UCSD-AML1 (cell line): ENCODE results near the gene RPL37.
"Not testable (repeated sequence)": the region's sequence is repeated elsewhere in the genome, so short reads cannot be mapped to it uniquely, and the experiment has no call there.

ENCODE experiments used
- DNase-seq: peaks from one replicate; lab custom pipeline; 2025; ENCODE audit not compliant: unreplicated experiment; lab: John Stamatoyannopoulos, UW

RPL37 gene

GRCh38 chr5:40834391-40834848 is 602 bp downstream of the RPL37 start:
- DNase-seq = peak; percentile 21

GRCh38 chr5:40833712-40834229 is 1.3 kb downstream of the RPL37 start:
- DNase-seq = no peak

GRCh38 chr5:40832345-40832744 is 2.7 kb downstream of the RPL37 start:
- DNase-seq = no peak

DNA sequence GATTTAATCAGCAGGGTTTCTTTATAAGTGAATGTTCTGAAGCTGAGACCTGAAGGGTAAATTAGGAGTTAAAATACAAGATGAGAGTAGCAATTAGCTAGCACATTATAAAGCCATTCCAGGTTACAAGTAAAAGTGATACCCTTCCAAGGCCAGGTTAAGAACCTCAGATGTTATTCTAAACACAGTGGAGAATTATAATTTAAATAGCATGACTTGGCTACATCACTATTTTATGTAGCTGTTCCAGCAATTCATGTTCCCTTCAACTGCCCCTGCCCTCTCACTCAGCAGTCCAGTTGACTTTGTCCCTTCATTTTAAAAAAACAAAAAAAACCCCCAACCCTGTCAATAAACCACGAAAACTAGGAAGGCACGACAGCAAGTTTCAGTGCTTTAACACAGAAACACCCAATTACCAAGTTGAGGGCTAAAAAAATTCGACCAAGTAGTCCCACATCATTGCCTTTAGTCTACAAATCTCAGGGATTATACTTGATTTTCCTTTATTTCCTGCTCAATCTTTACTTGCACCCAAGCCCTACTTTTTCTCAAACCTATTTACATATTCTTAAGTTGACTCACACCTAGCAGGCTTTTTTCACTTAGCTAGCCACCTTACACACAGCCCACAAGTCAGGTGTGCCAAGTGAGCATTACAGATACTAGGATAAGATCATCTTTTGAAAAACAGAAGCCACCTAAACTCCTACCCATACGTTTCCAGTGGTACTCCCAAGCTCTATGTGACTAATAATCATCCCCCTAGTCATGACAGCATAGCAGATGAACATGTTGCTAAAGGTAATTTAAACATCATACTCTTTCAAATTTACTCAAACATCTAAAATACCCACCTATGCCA is 3.4 kb downstream of the RPL37 start:
- DNase-seq = no peak

DNA sequence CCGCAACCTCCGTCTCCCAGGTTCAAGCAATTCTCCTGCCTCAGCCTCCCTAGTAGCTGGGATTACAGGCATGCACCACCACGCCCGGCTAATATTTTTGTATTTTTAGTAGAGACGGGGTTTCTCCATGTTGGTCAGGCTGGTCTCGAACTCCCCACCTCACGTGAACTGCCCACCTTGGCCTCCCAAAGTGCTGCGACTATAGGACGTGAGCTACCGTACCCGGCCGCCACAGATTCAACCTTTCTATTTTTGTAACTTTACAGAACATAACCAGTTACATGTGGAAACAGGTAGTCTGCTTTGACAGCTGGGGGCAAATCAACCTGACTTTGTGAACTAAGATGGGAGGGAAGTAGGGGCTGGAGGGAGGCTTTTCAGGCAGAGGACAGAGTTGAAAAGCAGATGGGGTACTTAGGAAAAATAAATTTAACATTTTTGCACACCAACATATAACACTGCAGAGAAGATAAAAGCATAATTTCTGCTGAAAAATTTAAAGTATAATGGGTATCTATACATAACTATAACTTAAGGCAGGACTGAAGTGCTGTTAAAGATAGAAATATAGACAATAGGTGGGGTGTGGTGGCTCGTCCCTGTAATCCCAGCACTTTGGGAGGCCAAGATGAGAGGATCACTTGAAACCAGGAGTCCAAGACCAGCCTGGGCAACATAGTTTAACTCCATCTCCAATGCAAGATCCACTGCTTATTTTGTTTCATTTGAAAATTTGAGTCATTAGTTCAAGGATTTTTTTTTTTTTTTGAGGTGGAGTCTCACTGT is 5.1 kb downstream of the RPL37 start:
- no peak for DNase-seq

DNA sequence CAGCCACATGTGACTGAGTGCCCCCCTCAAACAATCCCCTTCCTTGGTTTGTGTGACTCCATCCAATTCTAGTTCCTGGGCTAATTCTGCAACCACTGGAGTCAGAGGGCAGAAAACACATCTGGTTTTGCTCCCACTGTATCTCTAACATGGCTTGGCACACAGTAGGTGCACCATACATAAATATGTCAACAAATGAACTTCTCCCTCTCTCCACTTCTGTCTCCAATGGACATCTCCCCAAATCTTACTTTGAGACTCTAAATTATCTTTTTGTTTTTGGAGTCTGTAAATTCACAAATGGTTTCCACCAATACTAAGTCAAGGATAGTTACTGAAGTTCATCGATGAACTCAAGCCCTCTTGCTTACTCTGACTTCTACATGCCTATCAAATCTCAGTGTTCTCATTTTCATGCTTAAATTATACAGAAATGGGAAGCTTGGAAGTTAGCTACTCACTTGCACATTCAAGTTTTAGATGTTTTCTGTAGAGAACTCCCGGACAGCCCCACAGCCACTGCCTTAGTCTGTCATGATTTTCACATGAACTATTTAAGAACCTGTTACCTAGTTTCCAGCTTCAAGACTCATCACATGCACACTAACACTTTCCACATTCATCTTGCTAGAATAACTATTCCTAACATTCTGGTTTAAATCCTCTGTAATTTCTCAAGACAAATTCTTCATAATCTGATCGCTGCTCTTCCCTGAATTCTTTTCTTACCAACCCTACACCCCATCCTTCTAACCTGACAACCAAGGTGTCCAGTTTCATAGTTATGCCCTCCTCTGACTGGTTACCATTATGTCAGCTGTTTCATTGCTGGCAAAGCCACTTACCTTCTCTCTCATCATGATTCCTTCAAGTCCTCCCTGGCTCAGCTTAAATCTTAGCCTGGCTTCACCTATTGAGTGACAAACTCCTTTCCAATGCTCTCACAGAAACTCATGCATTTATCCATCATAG is 6.0 kb downstream of the RPL37 start:
- DNase-seq = no peak

DNA sequence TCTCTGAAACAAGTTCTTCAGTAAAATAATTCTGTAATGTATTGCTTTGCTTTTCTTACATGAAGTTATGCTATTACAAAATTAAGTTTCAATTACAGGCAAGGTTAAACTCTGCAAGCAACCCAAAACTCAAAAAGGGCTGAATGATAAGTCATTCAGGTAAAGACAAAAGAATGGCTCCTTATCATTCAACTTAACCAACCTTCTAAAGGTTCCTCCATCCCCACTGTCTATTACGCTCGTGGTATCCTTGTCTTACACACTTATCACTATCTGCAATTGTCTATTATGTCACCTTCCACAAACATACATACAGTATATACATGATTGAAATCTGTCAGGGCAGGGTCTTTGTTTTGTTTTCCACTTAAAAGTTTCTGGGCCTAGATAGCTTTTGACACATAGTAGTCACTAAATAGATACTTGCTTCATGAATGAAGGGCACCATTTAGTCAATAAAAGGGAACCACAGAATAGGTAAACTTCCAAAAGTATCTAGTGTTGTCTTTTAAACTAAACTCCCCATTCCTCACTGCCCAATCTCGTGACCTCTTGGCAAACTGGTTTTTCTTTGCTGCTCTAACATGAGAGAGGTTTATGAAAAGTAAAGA is 6.9 kb downstream of the RPL37 start:
- DNase-seq = no peak

- no peak for DNase-seq
Observed at GRCh38 chr5:40827188-40827977, 7.6 kb downstream of the RPL37 start.

DNA sequence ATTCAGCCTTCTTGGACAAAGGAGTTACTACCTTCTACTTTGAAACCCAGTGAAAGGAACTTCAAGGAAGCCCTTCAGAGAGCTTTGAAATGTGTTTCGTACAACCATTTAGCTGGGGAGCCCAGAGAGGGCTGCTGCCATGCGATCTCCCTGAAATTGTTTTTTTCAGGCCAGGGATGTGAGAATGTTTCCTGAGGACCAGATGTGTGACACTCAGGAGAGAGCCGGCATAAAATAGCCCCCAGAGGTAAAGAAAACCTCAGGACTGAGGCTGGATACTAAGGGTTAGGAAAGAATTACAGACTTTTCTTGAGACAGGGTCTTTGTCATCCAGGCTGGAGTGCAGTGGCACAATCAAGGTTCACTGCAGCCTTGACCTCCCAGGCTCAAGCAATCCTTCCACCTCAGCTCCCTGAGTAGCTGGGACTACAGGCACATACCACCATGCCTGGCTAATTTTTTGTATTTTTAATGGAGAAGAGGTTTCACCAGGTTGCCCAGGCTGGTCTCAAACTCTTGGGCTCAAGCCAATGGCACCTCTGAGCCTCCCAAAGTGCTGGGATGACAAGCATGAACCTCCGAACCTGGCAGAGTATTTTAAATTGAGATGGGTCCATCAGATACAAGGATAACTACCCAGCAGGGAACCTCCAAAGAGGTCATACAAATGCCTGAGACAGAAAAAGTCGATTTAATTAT is 8.4 kb downstream of the RPL37 start:
- no peak for DNase-seq

- not testable (repeated sequence) for DNase-seq
Observed at GRCh38 chr5:40825461-40826043, 9.5 kb downstream of the RPL37 start.

GRCh38 chr5:40823459-40823858 is 11.6 kb downstream of the RPL37 start:
- DNase-seq = no peak

DNA sequence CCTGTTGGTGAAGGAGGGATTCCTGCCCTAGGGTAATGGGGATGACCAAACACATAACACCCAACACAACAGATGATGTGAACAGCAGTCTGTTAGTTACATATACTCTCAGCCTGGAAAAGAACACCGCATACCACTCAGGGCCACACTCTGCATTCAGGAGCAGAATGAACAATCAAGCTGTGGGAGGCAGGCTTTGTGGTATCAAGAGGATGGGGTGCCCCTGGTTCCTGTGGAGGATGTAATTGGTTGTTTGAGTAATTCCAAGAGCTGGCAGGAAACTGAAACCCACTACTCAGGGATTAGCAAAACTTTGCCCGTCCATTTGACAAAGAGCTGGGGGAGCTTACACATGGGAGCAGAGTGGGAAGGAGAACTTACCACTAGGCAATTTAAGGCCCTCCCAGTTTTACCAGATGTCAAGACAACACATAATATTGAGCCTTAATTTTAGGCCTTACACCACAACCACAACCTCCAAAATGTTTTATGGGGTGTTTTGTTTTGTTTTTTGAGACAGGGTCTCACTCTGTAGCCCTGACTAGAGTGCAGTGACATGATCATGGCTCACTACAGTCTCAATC is 21.2 kb downstream of the RPL37 start:
- DNase-seq = peak; percentile 23

DNA sequence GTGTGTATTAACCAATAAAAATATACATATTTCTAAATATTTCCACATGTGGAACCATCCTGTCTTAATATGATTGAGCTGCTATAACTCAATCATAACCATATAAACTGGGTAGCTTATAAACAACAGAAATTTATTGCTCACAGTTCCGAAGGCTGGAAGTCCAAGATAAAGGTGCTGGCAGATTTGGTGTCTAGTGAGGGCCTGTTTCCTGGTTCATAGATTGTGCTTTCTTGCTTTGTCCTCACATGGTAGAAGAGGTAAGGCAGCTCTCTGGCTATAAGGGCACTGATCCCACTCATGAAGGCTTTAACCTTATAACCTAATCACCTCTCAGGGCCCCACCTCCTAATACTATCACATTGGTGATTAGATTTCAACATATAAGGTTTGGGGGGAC is 22.9 kb downstream of the RPL37 start:
- no peak for DNase-seq

DNA sequence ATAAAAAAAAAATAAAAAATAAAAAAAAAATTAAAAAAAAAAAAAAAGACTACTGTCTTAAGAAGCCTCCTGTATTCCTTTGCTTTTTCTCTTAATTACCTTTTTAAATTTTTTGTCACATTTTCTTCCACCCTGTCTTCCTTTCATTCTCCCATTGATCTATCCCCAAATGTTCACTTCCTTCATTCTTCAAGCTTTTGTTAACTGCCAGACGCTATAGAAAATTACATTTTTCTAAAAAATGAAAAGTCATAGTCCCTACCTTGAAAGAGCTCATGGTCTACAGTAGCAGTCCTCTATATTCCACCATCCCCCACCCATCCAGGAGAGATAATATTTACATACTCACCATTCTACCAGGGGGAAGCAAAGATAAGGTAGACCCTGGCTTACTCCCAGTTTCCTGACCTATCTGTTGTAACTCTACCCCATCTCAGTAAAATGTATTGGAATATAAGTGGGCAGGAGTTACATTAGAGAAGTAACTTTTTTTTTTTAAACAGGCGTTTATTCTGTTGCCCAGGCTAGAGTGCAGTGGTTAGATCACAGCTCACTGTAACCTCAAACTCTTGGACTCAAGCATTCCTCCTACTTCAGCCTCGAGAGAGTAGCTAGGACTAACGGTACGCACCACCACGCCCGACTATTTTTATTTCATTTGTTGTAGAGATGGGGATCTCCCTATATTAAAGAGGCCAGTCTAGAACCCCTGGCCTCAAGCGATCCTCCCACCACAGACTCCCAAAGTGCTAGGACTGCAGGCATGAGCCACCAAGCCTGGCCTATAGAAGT is 33.1 kb downstream of the RPL37 start:
- DNase-seq = no peak

- DNase-seq = no peak
Observed at GRCh38 chr5:40799258-40799657, 35.8 kb downstream of the RPL37 start.

DNA sequence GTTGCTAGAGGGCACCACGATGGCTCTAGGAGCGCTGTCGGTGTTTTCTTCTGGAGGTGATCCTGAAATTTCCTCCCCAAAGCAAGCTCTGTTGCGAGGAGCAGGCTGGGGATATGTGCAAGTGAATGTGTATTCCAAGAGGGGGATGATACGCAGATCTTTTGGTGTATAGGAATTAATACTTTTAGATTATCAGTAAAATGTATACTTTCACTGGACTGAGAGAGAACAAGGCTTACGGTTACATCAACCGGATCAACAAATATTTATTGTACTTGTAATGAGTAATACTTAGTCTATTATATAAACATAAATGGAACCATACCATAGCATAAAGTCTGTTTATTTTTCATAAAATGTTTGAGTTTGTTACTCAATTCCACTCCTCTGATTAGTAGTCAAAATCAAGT is 36.2 kb downstream of the RPL37 start:
- no peak for DNase-seq

DNA sequence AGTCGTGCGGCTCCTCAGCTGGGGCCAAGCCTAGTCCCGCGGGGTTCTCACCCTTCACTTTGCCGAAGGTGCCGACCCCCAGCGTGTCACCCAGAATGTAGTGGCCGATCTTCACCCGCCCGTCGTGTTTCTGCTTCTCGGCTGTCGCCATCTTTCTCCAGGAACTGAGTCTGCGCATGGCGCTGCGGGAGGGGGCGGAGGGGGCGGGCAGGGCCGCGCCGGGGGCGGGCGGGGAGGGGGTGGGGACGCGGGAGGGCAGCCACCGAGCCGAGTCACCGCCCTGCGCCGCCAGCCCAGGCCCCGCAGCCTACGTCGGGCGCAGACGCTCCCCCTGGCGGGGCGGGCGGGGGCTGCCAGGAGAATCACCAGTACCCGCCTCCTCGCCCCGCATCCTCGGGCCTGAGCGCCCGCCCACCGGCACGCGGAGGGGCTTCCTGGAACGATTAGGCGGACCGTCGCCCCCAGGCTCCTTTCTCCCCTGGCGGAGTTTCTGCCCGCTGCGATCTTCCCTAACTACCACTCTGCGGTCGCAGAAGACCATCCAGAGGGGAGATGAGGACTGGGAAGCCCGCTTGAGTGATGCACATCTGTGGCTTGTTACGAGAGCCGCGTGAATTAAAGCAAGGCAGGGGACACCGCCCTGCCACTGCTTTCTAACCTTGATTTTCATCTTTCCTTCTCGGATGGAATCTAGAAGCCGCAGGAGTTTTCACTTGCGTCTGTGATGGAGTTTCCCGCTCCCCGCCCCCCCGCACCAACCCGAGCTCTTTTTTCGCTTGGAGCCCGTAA is 36.8 kb downstream of the RPL37 start, which contains the start of gene PRKAA1:
Gene PRKAA1, minus strand, starts transcription at position 363 of the 789 bp plus-strand sequence. Its CDS starts 185 bp downstream, at position 178.
- DNase-seq = peak; percentile 92
